Smooth muscle cell (in vitro differentiated cells): ENCODE results near the gene USP24. TPM values are rescaled to one million over a fixed set of nuclear protein-coding genes. Genes with fewer than 3 reads are reported as not detected.

Experiments
- DNase-seq: peaks from one replicate; lab custom pipeline; 2025; ENCODE audit not compliant: unreplicated experiment; lab: John Stamatoyannopoulos, UW
- H2AFZ ChIP-seq: fragments of 200-600 bp; sonication (generic); 2 replicates; pipeline ENCODE4 v1.6.0; 2016; ENCODE audit warnings: antibody characterized with exemption, low read depth, mild to moderate bottlenecking
- H3F3A ChIP-seq: fragments of 200-600 bp; sonication (generic); 2 replicates; pipeline ENCODE4 v1.6.0; 2017; ENCODE audit warnings: antibody characterized with exemption, low read depth
- H3K27ac ChIP-seq: fragments of 200-600 bp; sonication (generic); 2 replicates; pipeline ENCODE4 v1.5.1; 2016; ENCODE audit warnings: low read depth, mild to moderate bottlenecking
- H3K27me3 ChIP-seq: fragments of 200-600 bp; sonication (generic); 2 replicates; pipeline ENCODE4 v1.6.1; 2016; ENCODE audit warnings: low read depth, mild to moderate bottlenecking
- H3K36me3 ChIP-seq: fragments of 200-600 bp; sonication (generic); 2 replicates; pipeline ENCODE4 v1.5.1; 2016; ENCODE audit warnings: low read depth
- H3K4me1 ChIP-seq: fragments of 200-600 bp; sonication (generic); 2 replicates; pipeline ENCODE4 v1.5.1; 2016; ENCODE audit warnings: low read depth
- H3K4me2 ChIP-seq: fragments of 200-600 bp; sonication (generic); 2 replicates; pipeline ENCODE4 v1.6.0; 2016; ENCODE audit warnings: mild to moderate bottlenecking
- H3K4me3 ChIP-seq: fragments of 200-600 bp; sonication (generic); 2 replicates; pipeline ENCODE4 v1.5.1; 2016; ENCODE audit warnings: mild to moderate bottlenecking
- H3K79me2 ChIP-seq: fragments of 200-600 bp; sonication (generic); 2 replicates; pipeline ENCODE4 v1.6.0; 2016; ENCODE audit warnings: low read depth, mild to moderate bottlenecking
- H3K9ac ChIP-seq: fragments of 200-600 bp; sonication (generic); 2 replicates; pipeline ENCODE4 v1.6.0; 2016; ENCODE audit warnings: low read depth
- H3K9me3 ChIP-seq: fragments of 200-600 bp; sonication (generic); replicated peaks from 2 replicates; pipeline ENCODE4 v1.5.1; 2016; ENCODE audit warnings: low read depth
- H4K20me1 ChIP-seq: fragments of 200-600 bp; sonication (generic); 2 replicates; pipeline ENCODE4 v1.6.0; 2016; ENCODE audit warnings: low read depth
- whole genome bisulfite sequencing: methylation state at CpG from one replicate; pipeline ENCODE4 v1.1.7; 2016; ENCODE audit warnings: low lambda C conversion rate; 5-methylcytosine and 5-hydroxymethylcytosine counted together
- polyA plus RNA-seq: library from polyadenylated mRNA; unstranded; fragments of >200 nt; fragmentation: Nextera tagmentation; extraction: Ambion mirVana; gene quantifications from 2 replicates; pipeline ENCODE4 v1.2.1, GENCODE V29; 2016
- total RNA-seq: library from RNA; depleted of rRNA; stranded (reverse); fragments of >200 nt; gene quantifications from 2 replicates; pipeline ENCODE4 v1.2.3, GENCODE V29; 2014
- TF ChIP-seq, protein P1 (sequence below): fragments of 200-600 bp; sonication (generic); IDR thresholded peaks from 2 replicates; pipeline ENCODE4 v1.5.1; 2017; ENCODE audit warnings: borderline replicate concordance, mild to moderate bottlenecking, antibody characterized with exemption; ENCODE audit not compliant: insufficient read depth, poor library complexity, severe bottlenecking

Gene USP24
- total and polyA plus RNA-seq, 2 experiments from 2014 or later = 3.6 to 25.9 TPM

DNA sequence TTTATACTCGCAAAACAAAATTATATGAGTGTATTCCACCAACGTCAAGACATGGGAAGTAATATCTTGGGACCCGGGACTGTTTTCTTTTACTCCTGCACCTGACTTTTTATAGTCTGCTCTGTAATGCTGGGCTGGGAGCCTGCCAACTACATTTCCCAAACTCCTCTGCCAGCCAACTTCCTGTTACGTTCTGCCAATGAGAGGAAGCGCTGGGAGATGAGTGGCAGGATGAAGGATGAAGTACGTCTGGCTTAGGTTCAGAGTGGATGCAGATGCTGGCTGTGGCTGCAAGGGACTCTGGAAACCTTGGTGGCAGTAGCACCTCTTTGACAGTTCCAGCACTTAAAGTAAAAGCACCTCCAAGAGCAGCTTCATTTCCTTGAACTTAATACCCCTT, 59.6 kb downstream of the USP24 start:
- Histone ChIP-seq H4K20me1 (no peaks in the 10 kb centered on the region), H3K36me3 (peaks cover 4% of the 10 kb centered on the region), H3K27me3 (no peaks in the 10 kb centered on the region), H3K79me2 (no peaks in the 10 kb centered on the region), H3K9ac (no peak overlapping the region), H2AFZ (no peak overlapping the region), H3K4me1 (no peaks in the 10 kb centered on the region), H3F3A (no peaks in the 10 kb centered on the region), H3K9me3 (no peaks in the 10 kb centered on the region), H3K4me3 (no peak overlapping the region), H3K27ac (no peak overlapping the region), H3K4me2 (no peak overlapping the region)
- 88% methylated on average over 6 of the region's 6 CpGs for WGBS
- TF ChIP-seq, protein P1, sequence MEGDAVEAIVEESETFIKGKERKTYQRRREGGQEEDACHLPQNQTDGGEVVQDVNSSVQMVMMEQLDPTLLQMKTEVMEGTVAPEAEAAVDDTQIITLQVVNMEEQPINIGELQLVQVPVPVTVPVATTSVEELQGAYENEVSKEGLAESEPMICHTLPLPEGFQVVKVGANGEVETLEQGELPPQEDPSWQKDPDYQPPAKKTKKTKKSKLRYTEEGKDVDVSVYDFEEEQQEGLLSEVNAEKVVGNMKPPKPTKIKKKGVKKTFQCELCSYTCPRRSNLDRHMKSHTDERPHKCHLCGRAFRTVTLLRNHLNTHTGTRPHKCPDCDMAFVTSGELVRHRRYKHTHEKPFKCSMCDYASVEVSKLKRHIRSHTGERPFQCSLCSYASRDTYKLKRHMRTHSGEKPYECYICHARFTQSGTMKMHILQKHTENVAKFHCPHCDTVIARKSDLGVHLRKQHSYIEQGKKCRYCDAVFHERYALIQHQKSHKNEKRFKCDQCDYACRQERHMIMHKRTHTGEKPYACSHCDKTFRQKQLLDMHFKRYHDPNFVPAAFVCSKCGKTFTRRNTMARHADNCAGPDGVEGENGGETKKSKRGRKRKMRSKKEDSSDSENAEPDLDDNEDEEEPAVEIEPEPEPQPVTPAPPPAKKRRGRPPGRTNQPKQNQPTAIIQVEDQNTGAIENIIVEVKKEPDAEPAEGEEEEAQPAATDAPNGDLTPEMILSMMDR = no peak
- no peak for DNase-seq

DNA sequence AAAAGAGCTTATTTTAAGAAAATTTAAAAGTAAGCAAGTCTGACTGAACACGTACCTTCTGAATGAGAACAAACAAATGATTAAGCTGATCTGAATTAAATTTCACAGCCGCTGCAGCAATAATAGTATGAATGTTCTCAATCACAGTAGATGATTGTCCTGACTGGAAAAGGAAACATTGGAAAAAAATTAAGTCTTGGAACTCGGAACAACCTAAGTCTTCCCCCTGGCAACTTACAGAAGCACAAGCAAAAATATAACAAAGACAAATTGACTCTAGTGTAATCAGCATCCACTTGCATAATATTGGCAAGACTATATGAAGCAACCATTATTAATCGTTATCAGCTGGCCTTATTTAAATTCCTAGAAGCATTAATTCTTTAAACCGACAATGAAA, 60.5 kb downstream of the USP24 start:
- no peak overlapping the region for H2AFZ ChIP-seq
- no peak overlapping the region for H3K4me3 ChIP-seq
- H3K4me1 ChIP-seq = no peaks in the 10 kb centered on the region
- H4K20me1 ChIP-seq = no peaks in the 10 kb centered on the region
- TF ChIP-seq, protein P1 = no peak
- WGBS = 97% methylated on average over 5 of the region's 5 CpGs
- H3K79me2 ChIP-seq = no peaks in the 10 kb centered on the region
- no peak overlapping the region for H3K27ac ChIP-seq
- H3K4me2 ChIP-seq = no peak overlapping the region
- no peak overlapping the region for H3K9ac ChIP-seq
- H3K36me3 ChIP-seq = peaks cover 4% of the 10 kb centered on the region
- H3K9me3 ChIP-seq = no peaks in the 10 kb centered on the region
- H3F3A ChIP-seq = no peaks in the 10 kb centered on the region
- no peak for DNase-seq
- H3K27me3 ChIP-seq = no peaks in the 10 kb centered on the region

DNA sequence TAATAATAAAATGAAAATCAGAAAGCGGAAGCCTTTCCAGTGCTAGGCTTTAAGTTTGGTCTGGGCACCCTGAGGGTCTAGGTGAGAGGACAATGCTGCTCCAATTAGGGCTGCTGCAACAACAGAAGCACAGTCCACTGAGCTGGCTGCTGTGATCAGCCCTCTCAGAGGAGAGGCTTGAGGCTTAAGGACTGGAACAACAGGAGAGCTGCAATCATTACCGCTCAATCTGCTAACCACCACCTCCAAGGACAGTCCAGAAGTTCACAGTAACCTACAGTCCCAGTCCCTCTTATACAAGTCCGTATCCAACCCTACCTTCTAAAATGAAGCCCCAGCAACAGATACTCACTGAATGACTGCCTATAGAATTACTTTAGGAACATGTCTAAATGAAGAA, 62.1 kb downstream of the USP24 start:
- no peaks in the 10 kb centered on the region for H3K79me2 ChIP-seq
- no peak overlapping the region for H3K9ac ChIP-seq
- WGBS = 97% methylated on average over 3 of the region's 3 CpGs
- no peaks in the 10 kb centered on the region for H3F3A ChIP-seq
- DNase-seq = no peak
- no peak overlapping the region for H2AFZ ChIP-seq
- H3K27me3 ChIP-seq = no peaks in the 10 kb centered on the region
- H3K27ac ChIP-seq = no peak overlapping the region
- H3K9me3 ChIP-seq = no peaks in the 10 kb centered on the region
- H3K4me3 ChIP-seq = no peak overlapping the region
- no peaks in the 10 kb centered on the region for H3K36me3 ChIP-seq
- no peaks in the 10 kb centered on the region for H3K4me1 ChIP-seq
- TF ChIP-seq, protein P1 = no peak
- H3K4me2 ChIP-seq = no peak overlapping the region
- no peaks in the 10 kb centered on the region for H4K20me1 ChIP-seq

DNA sequence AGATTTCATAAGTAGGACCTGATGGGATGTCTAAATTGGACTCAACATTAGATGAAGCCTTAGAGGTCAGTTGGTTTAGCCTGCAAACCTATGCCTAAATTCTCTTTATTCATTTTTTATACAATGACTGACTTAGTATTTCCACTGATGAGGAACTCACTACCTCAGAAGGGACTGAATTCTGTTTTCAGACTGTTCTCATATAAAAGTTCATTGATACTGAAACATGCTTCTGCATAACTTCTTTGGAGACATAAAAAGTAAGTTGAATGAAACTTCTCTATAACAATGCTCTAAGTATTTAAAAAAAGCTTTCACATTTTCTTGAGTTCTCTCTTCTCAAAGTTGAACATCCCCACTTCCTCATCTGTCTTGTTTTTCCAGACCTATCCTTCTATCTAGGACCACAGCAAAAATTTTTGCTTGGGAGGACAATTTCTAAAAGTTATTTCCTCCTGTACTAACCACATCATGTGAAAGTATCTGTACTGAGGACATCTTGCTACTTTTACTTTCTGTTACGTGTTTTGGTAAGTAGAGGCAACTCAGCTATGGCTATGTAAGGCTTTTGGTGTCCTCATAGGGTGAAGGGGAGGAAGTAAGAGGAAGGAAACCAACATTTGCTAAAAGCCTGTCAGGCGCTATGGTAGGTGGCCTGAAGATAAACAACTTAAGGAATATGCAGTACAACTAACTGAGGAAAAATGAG, 64.1 kb downstream of the USP24 start:
- H3K9ac ChIP-seq = no peak overlapping the region
- no peaks in the 10 kb centered on the region for H3K9me3 ChIP-seq
- TF ChIP-seq, protein P1 = no peak
- DNase-seq = no peak
- no peaks in the 10 kb centered on the region for H3F3A ChIP-seq
- H3K36me3 ChIP-seq = peaks cover 10% of the 10 kb centered on the region
- no peaks in the 10 kb centered on the region for H3K27me3 ChIP-seq
- no peak overlapping the region for H3K27ac ChIP-seq
- no peaks in the 10 kb centered on the region for H4K20me1 ChIP-seq
- no peak overlapping the region for H3K4me3 ChIP-seq
- 92% methylated on average over 2 of the region's 2 CpGs for WGBS
- H2AFZ ChIP-seq = no peak overlapping the region
- no peaks in the 10 kb centered on the region for H3K4me1 ChIP-seq
- no peaks in the 10 kb centered on the region for H3K79me2 ChIP-seq
- H3K4me2 ChIP-seq = no peak overlapping the region
